ENCODE measurements around the gene AGT. TPM values are rescaled to one million over a fixed set of nuclear protein-coding genes. Genes with fewer than 3 reads are reported as not detected.

The AGT gene
- total and polyA plus RNA-seq, 4 experiments from 2014 or later, result not detected

DNA sequence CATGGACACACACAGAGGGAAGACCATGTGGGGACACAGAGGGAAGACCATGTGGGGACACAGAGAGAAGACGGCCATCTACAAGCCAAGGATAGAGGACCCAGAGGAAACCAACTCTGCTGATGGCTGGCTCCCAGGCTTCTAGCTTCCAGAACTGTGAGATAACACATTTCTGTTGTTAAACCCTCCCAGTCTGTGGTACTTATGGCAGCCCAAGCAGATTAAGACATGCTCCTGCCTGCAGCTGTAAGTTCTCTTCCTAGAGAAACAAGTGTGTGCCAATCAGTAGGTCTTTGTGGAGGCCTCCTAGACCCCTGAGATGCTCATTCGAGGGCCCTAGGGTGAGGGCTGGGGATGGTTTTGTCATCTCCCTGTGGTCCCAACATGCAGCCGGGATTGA, 2.7 kb downstream of the AGT start:
- POLR2A ChIA-PET (ENCODE audit: partially characterized antibody), result no interaction called here
- H3K27ac Mint-ChIP-seq, result peak overlapping the region in 1 of 7 donors; percentile 65
- H3K4me1 Mint-ChIP-seq, result peaks cover 0 to 6% (median 0%) of the 10 kb centered on the region in 4 donors
- Histone ChIP-seq H3K9me3 (ENCODE audit: control insufficient read depth in 1 of 2, low read length in 2 of 2) (no peaks in the 10 kb centered on the region), H3K4me3 (ENCODE audit: low read length in 2 of 2) (no peak overlapping the region), H3K4me1 (ENCODE audit: insufficient read depth, low read length) (no peaks in the 10 kb centered on the region), H3K27me3 (ENCODE audit: insufficient read depth, low read length) (no peaks in the 10 kb centered on the region), H3K36me3 (ENCODE audit: insufficient read depth, low read length) (no peaks in the 10 kb centered on the region), H3K27ac (ENCODE audit: low read depth, low read length) (no peak overlapping the region)
- H3K27me3 Mint-ChIP-seq, result peaks cover 3 to 19% of the 10 kb centered on the region in 2 donors
- peaks cover 0 to 4% (median under 1%) of the 10 kb centered on the region in 8 donors for H3K9me3 Mint-ChIP-seq
- CTCF ChIA-PET (ENCODE audit: partially characterized antibody), result no interaction called here
- intact Hi-C loops (cut with micrococcal nuclease), result no loop called here
- H3K4me3 Mint-ChIP-seq, result no peak overlapping the region
- no peak for DNase-seq
- H3K36me3 Mint-ChIP-seq, result no peaks in the 10 kb centered on the region

DNA sequence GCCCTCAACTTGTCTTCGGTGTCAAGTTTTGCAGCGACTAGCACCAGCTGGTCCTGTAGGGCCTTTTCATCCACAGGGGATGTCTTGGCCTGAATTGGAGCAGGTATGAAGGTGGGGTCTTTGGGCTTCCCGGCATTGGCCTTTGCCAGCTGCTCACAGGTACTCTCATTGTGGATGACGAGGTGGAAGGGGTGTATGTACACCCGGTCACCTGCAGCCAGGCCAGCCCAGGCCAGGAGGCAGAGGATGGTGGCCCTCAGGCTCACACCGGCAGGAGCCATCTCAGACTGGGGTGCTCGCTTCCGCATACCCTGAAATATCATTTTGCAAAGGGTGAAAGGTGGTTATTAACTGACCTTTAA, 3.4 kb downstream of the AGT start:
- H3K36me3 ChIP-seq (ENCODE audit: insufficient read depth, low read length), result no peaks in the 10 kb centered on the region
- Mint-ChIP-seq H3K27me3 (peaks cover 3 to 19% of the 10 kb centered on the region in 2 donors), H3K27ac (no peak overlapping the region), H3K36me3 (no peaks in the 10 kb centered on the region), H3K9me3 (peaks cover 0 to 3% (median 0%) of the 10 kb centered on the region in 8 donors), H3K4me3 (no peak overlapping the region), H3K4me1 (peaks cover 0 to 6% (median 0%) of the 10 kb centered on the region in 4 donors)
- CTCF ChIA-PET (ENCODE audit: partially characterized antibody), result interaction anchor here (0.5 to 1.5 kb wide), 2 partner anchors 8 to 13 kb away, joined by 3 read pairs; no protein-coding TSS in a partner anchor
- POLR2A ChIA-PET (ENCODE audit: partially characterized antibody), result no interaction called here
- no peaks in the 10 kb centered on the region for H3K27me3 ChIP-seq (ENCODE audit: insufficient read depth, low read length)
- intact Hi-C loops (cut with micrococcal nuclease), result no loop called here
- no peak overlapping the region for H3K4me3 ChIP-seq (ENCODE audit: low read length in 2 of 2)
- no peak for DNase-seq
- H3K27ac ChIP-seq (ENCODE audit: low read depth, low read length), result no peak overlapping the region
- H3K9me3 ChIP-seq (ENCODE audit: control insufficient read depth in 1 of 2, low read length in 2 of 2), result no peaks in the 10 kb centered on the region
- H3K4me1 ChIP-seq (ENCODE audit: insufficient read depth, low read length), result no peaks in the 10 kb centered on the region

DNA sequence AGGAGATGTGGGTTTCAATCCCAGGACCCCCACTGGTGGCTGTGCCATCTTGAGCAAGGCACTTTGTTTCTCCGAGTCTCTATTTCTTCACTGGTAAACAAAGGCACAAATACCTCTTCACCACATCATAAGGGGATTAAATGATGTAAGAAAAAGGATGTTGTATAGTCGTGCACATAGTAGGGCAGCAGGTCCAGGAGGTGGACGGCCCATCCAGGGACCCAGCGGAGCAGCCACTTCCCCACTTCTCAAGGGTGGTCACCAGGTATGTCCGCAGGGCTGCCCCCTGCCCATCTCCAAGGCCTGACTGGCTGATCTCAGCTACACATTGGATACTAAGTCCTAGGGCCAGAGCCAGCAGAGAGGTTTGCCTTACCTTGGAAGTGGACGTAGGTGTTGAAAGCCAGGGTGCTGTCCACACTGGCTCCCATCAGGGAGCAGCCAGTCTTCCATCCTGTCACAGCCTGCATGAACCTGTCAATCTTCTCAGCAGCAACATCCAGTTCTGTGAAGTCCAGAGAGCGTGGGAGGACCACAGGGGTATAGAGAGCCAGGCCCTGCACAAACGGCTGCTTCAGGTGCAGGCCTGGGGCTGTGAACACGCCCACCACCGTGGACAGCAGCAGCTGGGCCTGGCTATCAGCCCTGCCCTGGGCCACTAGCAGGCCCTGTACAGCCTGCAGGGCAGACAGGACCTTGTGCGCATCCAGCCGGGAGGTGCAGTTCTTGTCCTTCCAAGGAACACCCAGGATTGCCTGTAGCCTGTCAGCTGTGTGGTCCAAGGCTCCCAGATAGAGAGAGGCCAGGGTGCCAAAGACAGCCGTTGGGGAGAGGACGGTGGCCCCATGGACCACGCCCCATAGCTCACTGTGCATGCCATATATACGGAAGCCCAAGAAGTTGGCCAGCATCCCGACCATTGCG, 4.0 kb downstream of the AGT start:
- no peak overlapping the region for H3K27ac Mint-ChIP-seq
- intact Hi-C loops (cut with micrococcal nuclease), result no loop called here
- H3K36me3 Mint-ChIP-seq, result no peaks in the 10 kb centered on the region
- no peak for DNase-seq
- Histone ChIP-seq H3K4me1 (ENCODE audit: insufficient read depth, low read length) (no peaks in the 10 kb centered on the region), H3K36me3 (ENCODE audit: insufficient read depth, low read length) (no peaks in the 10 kb centered on the region), H3K4me3 (ENCODE audit: low read length in 2 of 2) (no peak overlapping the region), H3K27me3 (ENCODE audit: insufficient read depth, low read length) (no peaks in the 10 kb centered on the region), H3K27ac (ENCODE audit: low read depth, low read length) (no peak overlapping the region), H3K9me3 (ENCODE audit: control insufficient read depth in 1 of 2, low read length in 2 of 2) (no peaks in the 10 kb centered on the region)
- peaks cover 3 to 17% of the 10 kb centered on the region in 2 donors for H3K27me3 Mint-ChIP-seq
- no peak overlapping the region for H3K4me3 Mint-ChIP-seq
- ChIA-PET POLR2A (ENCODE audit: partially characterized antibody) (no interaction called here), CTCF (ENCODE audit: partially characterized antibody) (interaction anchor here (0.5 to 1.5 kb wide), 2 partner anchors 9 to 14 kb away, joined by 3 read pairs; no protein-coding TSS in a partner anchor)
- peaks cover 0 to 2% (median 0%) of the 10 kb centered on the region in 8 donors for H3K9me3 Mint-ChIP-seq
- H3K4me1 Mint-ChIP-seq, result peaks cover 0 to 6% (median 0%) of the 10 kb centered on the region in 4 donors

DNA sequence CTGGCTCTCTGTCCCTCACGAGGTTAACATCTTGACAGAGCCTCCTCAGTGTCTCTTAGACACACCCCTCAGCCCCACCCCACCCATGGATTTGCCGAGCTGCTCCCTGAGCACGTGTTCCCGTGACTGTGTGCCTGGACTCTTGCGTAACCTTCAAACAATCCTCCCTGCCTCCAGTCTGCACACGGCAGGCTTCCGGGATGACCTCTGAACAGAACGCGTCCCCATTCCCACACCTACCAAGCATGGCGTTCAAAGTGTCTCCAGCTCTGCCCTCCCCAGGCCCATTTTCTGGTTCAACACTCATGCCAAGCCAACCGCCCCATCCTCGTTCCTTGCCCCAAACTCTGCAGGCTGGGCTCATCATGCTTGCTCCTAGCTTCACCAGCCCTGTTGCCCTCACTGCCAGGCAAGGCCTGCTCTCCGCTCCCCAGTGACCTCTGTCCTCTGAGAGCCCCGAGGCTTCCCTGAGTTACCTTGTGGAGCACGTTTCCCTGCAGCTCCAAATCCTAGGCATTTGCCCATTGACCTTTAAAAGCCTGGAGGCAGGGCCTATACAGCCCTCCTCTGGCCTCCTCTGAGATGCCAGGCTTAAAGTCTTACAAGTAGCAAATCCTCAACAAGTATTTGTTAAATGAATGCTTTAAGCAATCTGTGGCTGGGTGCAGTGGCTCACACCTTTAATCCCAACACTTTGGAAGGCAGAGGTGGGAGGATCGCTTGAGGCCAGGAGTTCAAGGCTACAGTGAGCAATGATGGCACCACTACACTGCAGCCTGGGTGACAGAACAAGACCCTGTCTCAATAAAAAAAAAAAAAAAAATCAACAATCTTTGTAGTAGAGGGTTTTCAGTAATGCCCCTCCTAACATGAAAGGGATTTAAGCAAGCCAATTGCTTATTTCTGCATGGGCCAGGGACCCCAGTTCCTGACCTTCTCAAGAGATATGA, 5.0 kb downstream of the AGT start:
- Histone ChIP-seq H3K4me3 (ENCODE audit: low read length in 2 of 2) (no peak overlapping the region), H3K36me3 (ENCODE audit: insufficient read depth, low read length) (no peaks in the 10 kb centered on the region), H3K4me1 (ENCODE audit: insufficient read depth, low read length) (no peaks in the 10 kb centered on the region), H3K9me3 (ENCODE audit: control insufficient read depth in 1 of 2, low read length in 2 of 2) (no peaks in the 10 kb centered on the region), H3K27me3 (ENCODE audit: insufficient read depth, low read length) (no peaks in the 10 kb centered on the region), H3K27ac (ENCODE audit: low read depth, low read length) (no peak overlapping the region)
- Mint-ChIP-seq H3K4me3 (no peak overlapping the region), H3K9me3 (no peaks in the 10 kb centered on the region), H3K4me1 (peaks cover 0 to 6% (median 0%) of the 10 kb centered on the region in 4 donors), H3K36me3 (no peaks in the 10 kb centered on the region), H3K27me3 (peaks cover 5 to 15% of the 10 kb centered on the region in 2 donors), H3K27ac (peak overlapping the region in 1 of 7 donors; percentile 72)
- ChIA-PET POLR2A (ENCODE audit: partially characterized antibody) (no interaction called here), CTCF (ENCODE audit: partially characterized antibody) (interaction anchor here (1.5 kb wide), 1 partner anchor 15 kb away, joined by 3 read pairs; no protein-coding TSS in a partner anchor)
- intact Hi-C loops (cut with micrococcal nuclease), result no loop called here
- no peak for DNase-seq

DNA sequence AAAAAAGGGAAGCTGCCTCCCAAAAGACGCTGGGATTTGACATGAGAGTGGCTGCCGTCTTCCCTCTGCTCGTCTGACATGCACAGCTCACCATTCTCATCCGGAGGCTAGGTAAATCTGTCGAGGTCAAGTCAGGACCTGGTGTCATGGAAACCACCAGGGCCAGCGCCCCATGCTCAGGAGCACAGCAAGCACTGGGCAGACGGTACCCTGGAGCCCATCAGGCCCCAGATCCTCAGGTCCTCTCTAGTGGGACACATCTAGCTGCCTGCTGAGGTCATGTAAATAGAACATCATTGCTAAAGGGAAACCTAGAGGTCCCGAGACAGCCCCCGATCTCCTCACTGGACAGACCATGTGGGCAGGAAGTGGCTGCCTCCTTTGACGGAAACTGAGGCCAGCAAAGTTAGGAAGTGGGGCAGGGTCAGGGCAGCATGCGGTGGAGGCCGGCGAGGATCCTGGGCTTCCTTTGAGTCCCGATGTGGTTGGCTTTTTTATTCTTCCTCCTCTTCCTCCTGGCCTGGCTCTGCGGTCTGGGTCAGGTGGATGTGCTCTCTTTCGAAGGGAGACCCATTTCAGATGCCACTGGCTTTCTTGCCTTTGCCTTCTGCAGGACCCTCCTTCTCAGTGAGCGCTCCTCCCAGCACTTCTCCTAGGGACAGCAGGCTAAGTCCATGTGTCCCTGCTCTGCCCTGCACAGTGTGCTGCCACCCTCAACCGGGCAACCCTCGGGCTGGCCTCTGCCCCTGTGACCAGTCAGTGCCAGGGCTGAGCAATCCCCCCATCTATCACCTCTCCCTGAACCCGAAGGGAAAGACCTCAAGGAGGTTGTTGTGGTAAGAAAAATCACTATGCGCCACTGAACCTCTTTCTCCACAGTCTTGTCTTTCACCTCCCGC, 5.9 kb downstream of the AGT start:
- H3K27ac Mint-ChIP-seq, result peak overlapping the region in 1 of 7 donors; percentile 12
- H3K36me3 Mint-ChIP-seq, result no peaks in the 10 kb centered on the region
- no peaks in the 10 kb centered on the region for H3K4me1 ChIP-seq (ENCODE audit: insufficient read depth, low read length)
- H3K4me3 ChIP-seq (ENCODE audit: low read length in 2 of 2), result no peak overlapping the region
- no peak overlapping the region for H3K4me3 Mint-ChIP-seq
- DNase-seq, result no peak
- H3K9me3 Mint-ChIP-seq, result no peaks in the 10 kb centered on the region
- H3K27me3 ChIP-seq (ENCODE audit: insufficient read depth, low read length), result no peaks in the 10 kb centered on the region
- H3K9me3 ChIP-seq (ENCODE audit: control insufficient read depth in 1 of 2, low read length in 2 of 2), result no peaks in the 10 kb centered on the region
- H3K36me3 ChIP-seq (ENCODE audit: insufficient read depth, low read length), result no peaks in the 10 kb centered on the region
- intact Hi-C loops (cut with micrococcal nuclease), result no loop called here
- CTCF ChIA-PET (ENCODE audit: partially characterized antibody), result no interaction called here
- peaks cover 0 to 6% (median 0%) of the 10 kb centered on the region in 4 donors for H3K4me1 Mint-ChIP-seq
- H3K27ac ChIP-seq (ENCODE audit: low read depth, low read length), result no peak overlapping the region
- peaks cover 5 to 9% of the 10 kb centered on the region in 2 donors for H3K27me3 Mint-ChIP-seq
- POLR2A ChIA-PET (ENCODE audit: partially characterized antibody), result no interaction called here

DNA sequence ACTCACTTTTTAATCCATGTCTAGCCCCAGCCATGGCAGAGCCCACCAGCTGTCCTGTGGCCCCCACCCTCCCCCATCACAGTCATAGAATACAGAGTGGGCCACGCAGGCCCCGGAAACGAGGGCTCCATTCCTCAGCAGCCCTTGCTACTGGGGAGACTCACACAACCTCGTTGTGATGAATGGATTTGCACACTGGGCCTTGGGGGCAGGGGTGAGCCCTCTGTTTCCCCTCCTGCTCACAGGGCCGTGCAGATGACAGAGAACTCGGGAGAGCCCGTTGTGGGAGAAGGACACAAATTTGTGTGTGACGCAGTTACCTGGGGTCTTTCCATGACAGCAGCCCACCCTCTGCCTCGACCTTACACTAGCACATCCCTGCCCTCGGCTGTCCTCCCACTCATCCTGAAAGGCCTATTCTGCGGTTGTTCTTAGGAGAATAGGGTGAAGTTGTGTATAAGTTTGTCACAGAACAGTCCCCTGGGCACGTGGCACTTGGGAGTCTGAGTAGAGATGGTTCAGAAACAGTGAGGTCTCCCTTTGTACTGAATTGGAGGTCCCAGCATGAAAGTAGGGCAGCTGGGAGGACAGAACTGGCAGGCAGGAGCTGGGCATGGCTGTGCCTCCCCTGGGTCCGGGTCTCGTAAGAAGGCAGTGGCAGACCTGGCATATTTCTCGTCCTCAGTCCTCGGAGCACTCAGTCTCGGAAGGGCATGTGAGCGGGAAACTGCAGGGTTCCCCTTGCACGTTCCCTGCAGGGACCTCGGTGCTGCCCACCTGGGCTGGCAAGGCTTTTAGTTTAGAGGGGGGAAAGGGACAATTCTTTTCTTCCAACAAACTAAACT, 6.8 kb downstream of the AGT start:
- H3K27ac ChIP-seq (ENCODE audit: low read depth, low read length), result no peak overlapping the region
- no peaks in the 10 kb centered on the region for H3K4me1 ChIP-seq (ENCODE audit: insufficient read depth, low read length)
- Mint-ChIP-seq H3K9me3 (no peaks in the 10 kb centered on the region), H3K4me1 (peaks cover 0 to 6% (median 0%) of the 10 kb centered on the region in 4 donors), H3K4me3 (no peak overlapping the region), H3K27ac (no peak overlapping the region), H3K27me3 (peaks cover 5 to 7% of the 10 kb centered on the region in 2 donors), H3K36me3 (no peaks in the 10 kb centered on the region)
- no peaks in the 10 kb centered on the region for H3K27me3 ChIP-seq (ENCODE audit: insufficient read depth, low read length)
- H3K4me3 ChIP-seq (ENCODE audit: low read length in 2 of 2), result no peak overlapping the region
- H3K9me3 ChIP-seq (ENCODE audit: control insufficient read depth in 1 of 2, low read length in 2 of 2), result no peaks in the 10 kb centered on the region
- H3K36me3 ChIP-seq (ENCODE audit: insufficient read depth, low read length), result no peaks in the 10 kb centered on the region
- ChIA-PET CTCF (ENCODE audit: partially characterized antibody) (no interaction called here), POLR2A (ENCODE audit: partially characterized antibody) (no interaction called here)
- intact Hi-C loops (cut with micrococcal nuclease), result no loop called here
- no peak for DNase-seq

Data from CD4-positive, alpha-beta memory T cell (primary cell).